ENCODE results near the gene TSPAN13. TPM values are rescaled to one million over a fixed set of nuclear protein-coding genes. Genes with fewer than 3 reads are reported as not detected.

TSPAN13 gene
- total RNA-seq, 1 donor from 2014 or later = 39.1 TPM

- Histone ChIP-seq H3K9me3 (ENCODE audit: control insufficient read depth in 3 of 3, low read length in 3 of 3) (no peaks in the 10 kb centered on the region), H3K4me3 (ENCODE audit: low read length in 3 of 3) (no peak overlapping the region), H3K36me3 (ENCODE audit: control insufficient read depth in 3 of 3, insufficient read depth in 3 of 3, low read length in 3 of 3) (no peaks in the 10 kb centered on the region), H3K9ac (ENCODE audit: low read depth in 1 of 3, low read length in 3 of 3) (no peak overlapping the region), H3K27me3 (ENCODE audit: control insufficient read depth in 3 of 3, insufficient read depth in 3 of 3, low read length in 3 of 3) (no peaks in the 10 kb centered on the region), H3K27ac (ENCODE audit: low read depth, low read length) (no peak overlapping the region), H3K4me1 (ENCODE audit: control insufficient read depth in 3 of 3, insufficient read depth in 3 of 3, low read length in 3 of 3) (no peaks in the 10 kb centered on the region)
Measured at GRCh38 chr7:16803881-16804673, 50.5 kb downstream of the TSPAN13 start.

GRCh38 chr7:16804674-16805439 is 51.3 kb downstream of the TSPAN13 start, which contains the start of gene AGR2:
AGR2 (minus strand) TSS chr7:16804999; CDS start chr7:16801796, 3,203 bp downstream.
- Histone ChIP-seq H3K27ac (ENCODE audit: low read depth, low read length) (no peak within 1 kb of the TSS), H3K36me3 (ENCODE audit: control insufficient read depth in 3 of 3, insufficient read depth in 3 of 3, low read length in 3 of 3) (no peaks in the 10 kb centered on the region), H3K4me3 (ENCODE audit: low read length in 3 of 3) (no peak within 1 kb of the TSS), H3K9ac (ENCODE audit: low read depth in 1 of 3, low read length in 3 of 3) (no peak within 1 kb of the TSS), H3K27me3 (ENCODE audit: control insufficient read depth in 3 of 3, insufficient read depth in 3 of 3, low read length in 3 of 3) (no peaks in the 10 kb centered on the region), H3K9me3 (ENCODE audit: control insufficient read depth in 3 of 3, low read length in 3 of 3) (no peaks in the 10 kb centered on the region), H3K4me1 (ENCODE audit: control insufficient read depth in 3 of 3, insufficient read depth in 3 of 3, low read length in 3 of 3) (no peaks in the 10 kb centered on the region)

- no peaks in the 10 kb centered on the region for H3K9me3 ChIP-seq (ENCODE audit: control insufficient read depth in 3 of 3, low read length in 3 of 3)
- no peaks in the 10 kb centered on the region for H3K27me3 ChIP-seq (ENCODE audit: control insufficient read depth in 3 of 3, insufficient read depth in 3 of 3, low read length in 3 of 3)
- no peaks in the 10 kb centered on the region for H3K36me3 ChIP-seq (ENCODE audit: control insufficient read depth in 3 of 3, insufficient read depth in 3 of 3, low read length in 3 of 3)
- H3K4me1 ChIP-seq (ENCODE audit: control insufficient read depth in 3 of 3, insufficient read depth in 3 of 3, low read length in 3 of 3) = no peaks in the 10 kb centered on the region
- H3K27ac ChIP-seq (ENCODE audit: low read depth, low read length) = no peak overlapping the region
- no peak overlapping the region for H3K4me3 ChIP-seq (ENCODE audit: low read length in 3 of 3)
- no peak overlapping the region for H3K9ac ChIP-seq (ENCODE audit: low read depth in 1 of 3, low read length in 3 of 3)
Measured at GRCh38 chr7:16805441-16805840, 51.9 kb downstream of the TSPAN13 start.

- Histone ChIP-seq H3K27me3 (ENCODE audit: control insufficient read depth in 3 of 3, insufficient read depth in 3 of 3, low read length in 3 of 3) (no peaks in the 10 kb centered on the region), H3K27ac (ENCODE audit: low read depth, low read length) (no peak overlapping the region), H3K4me1 (ENCODE audit: control insufficient read depth in 3 of 3, insufficient read depth in 3 of 3, low read length in 3 of 3) (no peaks in the 10 kb centered on the region), H3K36me3 (ENCODE audit: control insufficient read depth in 3 of 3, insufficient read depth in 3 of 3, low read length in 3 of 3) (no peaks in the 10 kb centered on the region), H3K9ac (ENCODE audit: low read depth in 1 of 3, low read length in 3 of 3) (no peak overlapping the region), H3K9me3 (ENCODE audit: control insufficient read depth in 3 of 3, low read length in 3 of 3) (no peaks in the 10 kb centered on the region), H3K4me3 (ENCODE audit: low read length in 3 of 3) (no peak overlapping the region)
Measured at GRCh38 chr7:16810112-16810511, 56.6 kb downstream of the TSPAN13 start.

- Histone ChIP-seq H3K36me3 (ENCODE audit: control insufficient read depth in 3 of 3, insufficient read depth in 3 of 3, low read length in 3 of 3) (no peaks in the 10 kb centered on the region), H3K9me3 (ENCODE audit: control insufficient read depth in 3 of 3, low read length in 3 of 3) (no peaks in the 10 kb centered on the region), H3K4me1 (ENCODE audit: control insufficient read depth in 3 of 3, insufficient read depth in 3 of 3, low read length in 3 of 3) (no peaks in the 10 kb centered on the region), H3K27ac (ENCODE audit: low read depth, low read length) (no peak overlapping the region), H3K4me3 (ENCODE audit: low read length in 3 of 3) (no peak overlapping the region), H3K9ac (ENCODE audit: low read depth in 1 of 3, low read length in 3 of 3) (no peak overlapping the region), H3K27me3 (ENCODE audit: control insufficient read depth in 3 of 3, insufficient read depth in 3 of 3, low read length in 3 of 3) (no peaks in the 10 kb centered on the region)
Measured at GRCh38 chr7:16810573-16810972, 57.0 kb downstream of the TSPAN13 start.

- Histone ChIP-seq H3K36me3 (ENCODE audit: control insufficient read depth in 3 of 3, insufficient read depth in 3 of 3, low read length in 3 of 3) (no peaks in the 10 kb centered on the region), H3K9me3 (ENCODE audit: control insufficient read depth in 3 of 3, low read length in 3 of 3) (no peaks in the 10 kb centered on the region), H3K9ac (ENCODE audit: low read depth in 1 of 3, low read length in 3 of 3) (no peak overlapping the region), H3K27ac (ENCODE audit: low read depth, low read length) (no peak overlapping the region), H3K4me3 (ENCODE audit: low read length in 3 of 3) (no peak overlapping the region), H3K4me1 (ENCODE audit: control insufficient read depth in 3 of 3, insufficient read depth in 3 of 3, low read length in 3 of 3) (no peaks in the 10 kb centered on the region), H3K27me3 (ENCODE audit: control insufficient read depth in 3 of 3, insufficient read depth in 3 of 3, low read length in 3 of 3) (no peaks in the 10 kb centered on the region)
Measured at GRCh38 chr7:16811551-16811950, 58.0 kb downstream of the TSPAN13 start.

- Histone ChIP-seq H3K27me3 (ENCODE audit: control insufficient read depth in 3 of 3, insufficient read depth in 3 of 3, low read length in 3 of 3) (no peaks in the 10 kb centered on the region), H3K27ac (ENCODE audit: low read depth, low read length) (no peak overlapping the region), H3K4me1 (ENCODE audit: control insufficient read depth in 3 of 3, insufficient read depth in 3 of 3, low read length in 3 of 3) (no peaks in the 10 kb centered on the region), H3K4me3 (ENCODE audit: low read length in 3 of 3) (no peak overlapping the region), H3K9ac (ENCODE audit: low read depth in 1 of 3, low read length in 3 of 3) (no peak overlapping the region), H3K9me3 (ENCODE audit: control insufficient read depth in 3 of 3, low read length in 3 of 3) (no peaks in the 10 kb centered on the region), H3K36me3 (ENCODE audit: control insufficient read depth in 3 of 3, insufficient read depth in 3 of 3, low read length in 3 of 3) (no peaks in the 10 kb centered on the region)
Measured at GRCh38 chr7:16812542-16813231, 59.1 kb downstream of the TSPAN13 start.

- H3K36me3 ChIP-seq (ENCODE audit: control insufficient read depth in 3 of 3, insufficient read depth in 3 of 3, low read length in 3 of 3) = no peaks in the 10 kb centered on the region
- no peaks in the 10 kb centered on the region for H3K4me1 ChIP-seq (ENCODE audit: control insufficient read depth in 3 of 3, insufficient read depth in 3 of 3, low read length in 3 of 3)
- no peak overlapping the region for H3K27ac ChIP-seq (ENCODE audit: low read depth, low read length)
Measured at GRCh38 chr7:16813232-16813616, 59.7 kb downstream of the TSPAN13 start.

GRCh38 chr7:16815001-16815400 is 61.4 kb downstream of the TSPAN13 start:
- H3K27ac ChIP-seq (ENCODE audit: low read depth, low read length) = no peak overlapping the region
- no peaks in the 10 kb centered on the region for H3K27me3 ChIP-seq (ENCODE audit: control insufficient read depth in 3 of 3, insufficient read depth in 3 of 3, low read length in 3 of 3)
- no peaks in the 10 kb centered on the region for H3K9me3 ChIP-seq (ENCODE audit: control insufficient read depth in 3 of 3, low read length in 3 of 3)
- H3K36me3 ChIP-seq (ENCODE audit: control insufficient read depth in 3 of 3, insufficient read depth in 3 of 3, low read length in 3 of 3) = no peaks in the 10 kb centered on the region
- H3K4me1 ChIP-seq (ENCODE audit: control insufficient read depth in 3 of 3, insufficient read depth in 3 of 3, low read length in 3 of 3) = no peaks in the 10 kb centered on the region
- no peak overlapping the region for H3K4me3 ChIP-seq (ENCODE audit: low read length in 3 of 3)
- no peak overlapping the region for H3K9ac ChIP-seq (ENCODE audit: low read depth in 1 of 3, low read length in 3 of 3)

More at GRCh38 chr7:16813232-16813616, 59.7 kb downstream of the TSPAN13 start:
- no peak overlapping the region for H3K9ac ChIP-seq (ENCODE audit: low read depth in 1 of 3, low read length in 3 of 3)
- H3K4me3 ChIP-seq (ENCODE audit: low read length in 3 of 3) = no peak overlapping the region
- no peaks in the 10 kb centered on the region for H3K27me3 ChIP-seq (ENCODE audit: control insufficient read depth in 3 of 3, insufficient read depth in 3 of 3, low read length in 3 of 3)
- no peaks in the 10 kb centered on the region for H3K9me3 ChIP-seq (ENCODE audit: control insufficient read depth in 3 of 3, low read length in 3 of 3)

- no peaks in the 10 kb centered on the region for H3K9me3 ChIP-seq (ENCODE audit: control insufficient read depth in 3 of 3, low read length in 3 of 3)
- no peak overlapping the region for H3K4me3 ChIP-seq (ENCODE audit: low read length in 3 of 3)
- H3K27ac ChIP-seq (ENCODE audit: low read depth, low read length) = no peak overlapping the region
- no peaks in the 10 kb centered on the region for H3K4me1 ChIP-seq (ENCODE audit: control insufficient read depth in 3 of 3, insufficient read depth in 3 of 3, low read length in 3 of 3)
- no peaks in the 10 kb centered on the region for H3K27me3 ChIP-seq (ENCODE audit: control insufficient read depth in 3 of 3, insufficient read depth in 3 of 3, low read length in 3 of 3)
- H3K36me3 ChIP-seq (ENCODE audit: control insufficient read depth in 3 of 3, insufficient read depth in 3 of 3, low read length in 3 of 3) = no peaks in the 10 kb centered on the region
- no peak overlapping the region for H3K9ac ChIP-seq (ENCODE audit: low read depth in 1 of 3, low read length in 3 of 3)
Measured at GRCh38 chr7:16816824-16817223, 63.3 kb downstream of the TSPAN13 start.
